Activated gamma-delta T cell (primary cell): ENCODE data around the gene BCOR.

Experiments used
- DNase-seq: peaks from one replicate; lab custom pipeline; 2025; lab: John Stamatoyannopoulos, UW
- total RNA-seq, 2 donors: gene quantifications; one replicate each; lab custom pipeline; 2026; lab: John Stamatoyannopoulos, UW

The BCOR gene
- 77.8 to 124 reads per million in 2 donors for total RNA-seq

GRCh38 chrX:40097504-40098263 is at the start of gene BCOR:
Gene BCOR, minus strand, starts transcription at chrX:40097958. Its CDS starts 20,029 bp downstream, at chrX:40077929.
- DNase-seq = peak; percentile 64

- no peak for DNase-seq
These were observed 49.6 kb upstream of the BCOR start for GRCh38 chrX:40147126-40147952.

- no peak for DNase-seq
These were observed 48.7 kb upstream of the BCOR start for GRCh38 chrX:40146262-40147125.

- no peak for DNase-seq
These were observed 48.1 kb upstream of the BCOR start for GRCh38 chrX:40145923-40146261.

- no peak for DNase-seq
These were observed 47.5 kb upstream of the BCOR start for GRCh38 chrX:40145001-40145922.

GRCh38 chrX:40144576-40144975 is 46.8 kb upstream of the BCOR start:
- no peak for DNase-seq

GRCh38 chrX:40143987-40144386 is 46.2 kb upstream of the BCOR start:
- DNase-seq = no peak

GRCh38 chrX:40143001-40143400 is 45.2 kb upstream of the BCOR start:
- DNase-seq = no peak

- no peak for DNase-seq
These were observed 44.7 kb upstream of the BCOR start for GRCh38 chrX:40142417-40142816.

GRCh38 chrX:40140706-40141499 is 43.1 kb upstream of the BCOR start:
- DNase-seq = no peak

GRCh38 chrX:40132751-40133150 is 35.0 kb upstream of the BCOR start:
- DNase-seq = no peak

- no peak for DNase-seq
These were observed 34.0 kb upstream of the BCOR start for GRCh38 chrX:40131654-40132337.

- DNase-seq = no peak
These were observed 32.4 kb upstream of the BCOR start for GRCh38 chrX:40130207-40130606.

- DNase-seq = no peak
These were observed 29.3 kb upstream of the BCOR start for GRCh38 chrX:40127052-40127451.

- no peak for DNase-seq
These were observed 24.7 kb upstream of the BCOR start for GRCh38 chrX:40122487-40122886.

GRCh38 chrX:40121618-40122017 is 23.9 kb upstream of the BCOR start:
- no peak for DNase-seq

- no peak for DNase-seq
These were observed 23.3 kb upstream of the BCOR start for GRCh38 chrX:40120838-40121580.

- DNase-seq = no peak
These were observed 20.0 kb upstream of the BCOR start for GRCh38 chrX:40117715-40118285.

- DNase-seq = no peak
These were observed 19.2 kb upstream of the BCOR start for GRCh38 chrX:40116925-40117324.
